ENCODE results near the gene VDAC2.

GRCh38 chr10:75250934-75251333 lies 40.3 kb downstream of the VDAC2 start:
- TF ChIP-seq CTCF (IDR thresholded peaks at IDR 0.05) (no peak), POLR2A (IDR thresholded peaks at IDR 0.05) (no peak)
